ENCODE results near the gene RAD51B.

DNA sequence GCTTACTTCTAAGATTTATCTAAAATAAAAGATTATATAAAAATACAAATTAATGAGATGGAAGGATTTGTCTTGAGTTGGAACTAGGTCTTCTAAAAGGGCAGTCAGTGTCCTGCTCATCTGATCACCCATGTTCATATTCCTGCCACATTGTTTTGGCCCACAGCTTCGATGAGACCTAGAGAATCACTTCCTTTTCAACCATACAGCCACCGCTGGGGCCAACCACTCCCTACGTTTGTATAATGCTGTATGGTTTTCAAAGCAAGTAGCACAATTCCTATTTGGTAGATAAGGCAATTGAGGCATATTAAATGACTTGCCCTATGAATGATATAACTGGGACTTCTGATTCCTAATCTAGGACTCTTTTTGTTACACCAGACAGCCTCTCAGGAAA, 723.9 kb downstream of the RAD51B start:
- TF ChIP-seq ZNF891 (CRISPR knock-in tag; IDR thresholded peaks at IDR 0.05) (no peak), NCOA1 (CRISPR knock-in tag; IDR thresholded peaks at IDR 0.05) (no peak), KDM6A (CRISPR knock-in tag; IDR thresholded peaks at IDR 0.05; ENCODE audit: low read depth) (no peak), ZNF143 (CRISPR knock-in tag; IDR thresholded peaks at IDR 0.05) (no peak), ZSCAN29 (CRISPR knock-in tag; conservative IDR thresholded peaks at IDR 0.05) (no peak), HOXA3 (CRISPR knock-in tag; IDR thresholded peaks at IDR 0.05) (no peak), IKZF5 (CRISPR knock-in tag; IDR thresholded peaks at IDR 0.05) (no peak), ZNF282 (IDR thresholded peaks at IDR 0.05; ENCODE audit: partially characterized antibody) (no peak), FOXP1 (IDR thresholded peaks at IDR 0.05) (no peak), FOXP1 (CRISPR knock-in tag; IDR thresholded peaks at IDR 0.05) (no peak), PCBP1 (IDR thresholded peaks at IDR 0.05; ENCODE audit: borderline replicate concordance, low read depth, low read length) (no peak), CEBPG (CRISPR knock-in tag; IDR thresholded peaks at IDR 0.05) (no peak), ZBTB1 (CRISPR knock-in tag; IDR thresholded peaks at IDR 0.05; ENCODE audit: borderline replicate concordance) (no peak)
- TF ChIP-seq, protein P1, sequence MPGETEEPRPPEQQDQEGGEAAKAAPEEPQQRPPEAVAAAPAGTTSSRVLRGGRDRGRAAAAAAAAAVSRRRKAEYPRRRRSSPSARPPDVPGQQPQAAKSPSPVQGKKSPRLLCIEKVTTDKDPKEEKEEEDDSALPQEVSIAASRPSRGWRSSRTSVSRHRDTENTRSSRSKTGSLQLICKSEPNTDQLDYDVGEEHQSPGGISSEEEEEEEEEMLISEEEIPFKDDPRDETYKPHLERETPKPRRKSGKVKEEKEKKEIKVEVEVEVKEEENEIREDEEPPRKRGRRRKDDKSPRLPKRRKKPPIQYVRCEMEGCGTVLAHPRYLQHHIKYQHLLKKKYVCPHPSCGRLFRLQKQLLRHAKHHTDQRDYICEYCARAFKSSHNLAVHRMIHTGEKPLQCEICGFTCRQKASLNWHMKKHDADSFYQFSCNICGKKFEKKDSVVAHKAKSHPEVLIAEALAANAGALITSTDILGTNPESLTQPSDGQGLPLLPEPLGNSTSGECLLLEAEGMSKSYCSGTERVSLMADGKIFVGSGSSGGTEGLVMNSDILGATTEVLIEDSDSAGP (CRISPR knock-in tag; IDR thresholded peaks at IDR 0.05; ENCODE audit: borderline replicate concordance) = no peak
- TF ChIP-seq, protein P2, sequence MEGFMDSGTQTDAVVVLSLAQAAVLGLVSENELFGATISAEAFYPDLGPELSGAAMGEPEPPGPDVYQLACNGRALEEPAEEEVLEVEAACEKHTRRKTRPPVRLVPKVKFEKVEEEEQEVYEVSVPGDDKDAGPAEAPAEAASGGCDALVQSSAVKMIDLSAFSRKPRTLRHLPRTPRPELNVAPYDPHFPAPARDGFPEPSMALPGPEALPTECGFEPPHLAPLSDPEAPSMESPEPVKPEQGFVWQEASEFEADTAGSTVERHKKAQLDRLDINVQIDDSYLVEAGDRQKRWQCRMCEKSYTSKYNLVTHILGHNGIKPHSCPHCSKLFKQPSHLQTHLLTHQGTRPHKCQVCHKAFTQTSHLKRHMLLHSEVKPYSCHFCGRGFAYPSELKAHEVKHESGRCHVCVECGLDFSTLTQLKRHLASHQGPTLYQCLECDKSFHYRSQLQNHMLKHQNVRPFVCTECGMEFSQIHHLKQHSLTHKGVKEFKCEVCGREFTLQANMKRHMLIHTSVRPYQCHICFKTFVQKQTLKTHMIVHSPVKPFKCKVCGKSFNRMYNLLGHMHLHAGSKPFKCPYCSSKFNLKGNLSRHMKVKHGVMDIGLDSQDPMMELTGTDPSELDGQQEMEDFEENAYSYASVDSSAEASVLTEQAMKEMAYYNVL (CRISPR knock-in tag; IDR thresholded peaks at IDR 0.05; ENCODE audit: borderline replicate concordance) = no peak

All from HepG2 (cell line).